GM19238 (cell line): ENCODE data around the gene P3R3URF.

Experiments used
- DNase-seq: peaks from one replicate; pipeline ENCODE4 v3.0.0; 2011; ENCODE audit warnings: low spot score; ENCODE audit not compliant: insufficient read length

P3R3URF gene

GRCh38 chr1:46173361-46173856 is 2.9 kb downstream of the P3R3URF start:
- DNase-seq = no peak

GRCh38 chr1:46172321-46172720 is 4.0 kb downstream of the P3R3URF start:
- DNase-seq = no peak

- no peak for DNase-seq
Measured at GRCh38 chr1:46171871-46172270, 4.4 kb downstream of the P3R3URF start.

GRCh38 chr1:46171351-46171750 is 4.9 kb downstream of the P3R3URF start:
- no peak for DNase-seq

- no peak for DNase-seq
Measured at GRCh38 chr1:46169811-46170454, 6.4 kb downstream of the P3R3URF start.

GRCh38 chr1:46168477-46168876 is 7.8 kb downstream of the P3R3URF start:
- DNase-seq = no peak

- peak; percentile 46 for DNase-seq
Measured at GRCh38 chr1:46166521-46167462, 9.5 kb downstream of the P3R3URF start.

GRCh38 chr1:46160212-46160611 is 16.1 kb downstream of the P3R3URF start:
- no peak for DNase-seq

- DNase-seq = no peak
Measured at GRCh38 chr1:46159516-46159915, 16.8 kb downstream of the P3R3URF start.

- DNase-seq = no peak
Measured at GRCh38 chr1:46158312-46159281, 17.7 kb downstream of the P3R3URF start.

GRCh38 chr1:46157916-46158311 is 18.4 kb downstream of the P3R3URF start:
- no peak for DNase-seq

- DNase-seq = no peak
Measured at GRCh38 chr1:46153732-46154131, 22.6 kb downstream of the P3R3URF start.

- DNase-seq = no peak
Measured at GRCh38 chr1:46153228-46153627, 23.1 kb downstream of the P3R3URF start.

- DNase-seq = no peak
Measured at GRCh38 chr1:46152016-46152415, 24.3 kb downstream of the P3R3URF start.

- no peak for DNase-seq
Measured at GRCh38 chr1:46150085-46150484, 26.2 kb downstream of the P3R3URF start.

- DNase-seq = no peak
Measured at GRCh38 chr1:46148318-46148717, 28.0 kb downstream of the P3R3URF start.

- DNase-seq = no peak
Measured at GRCh38 chr1:46137916-46138315, 38.4 kb downstream of the P3R3URF start.

- DNase-seq = no peak
Measured at GRCh38 chr1:46136711-46137110, 39.6 kb downstream of the P3R3URF start.

- DNase-seq = peak; percentile 19
Measured at GRCh38 chr1:46134660-46135331, 41.5 kb downstream of the P3R3URF start.

GRCh38 chr1:46133781-46134350 is 42.4 kb downstream of the P3R3URF start:
- no peak for DNase-seq
